ENCODE measurements around the gene KBTBD12.

DNA sequence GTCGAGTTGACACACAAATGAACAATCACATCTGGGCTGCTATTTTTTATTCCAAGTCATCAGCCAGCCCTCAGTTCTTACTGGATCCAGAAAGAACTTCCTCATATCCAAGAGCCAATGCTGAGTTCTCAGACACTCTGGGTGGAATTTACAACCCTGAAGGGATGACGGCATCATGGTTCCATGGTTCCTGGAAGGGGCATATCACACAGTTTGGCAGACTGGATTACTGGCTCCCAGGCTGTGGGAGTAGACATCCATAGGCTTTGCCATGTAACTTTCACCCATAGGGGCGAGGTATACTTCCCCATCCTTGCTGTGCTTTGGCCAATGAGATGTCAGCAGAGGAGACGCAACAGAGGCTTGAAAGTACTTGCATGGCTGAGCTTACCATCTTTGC lies 26.9 kb upstream of the KBTBD12 start:
- TF ChIP-seq, protein P1, sequence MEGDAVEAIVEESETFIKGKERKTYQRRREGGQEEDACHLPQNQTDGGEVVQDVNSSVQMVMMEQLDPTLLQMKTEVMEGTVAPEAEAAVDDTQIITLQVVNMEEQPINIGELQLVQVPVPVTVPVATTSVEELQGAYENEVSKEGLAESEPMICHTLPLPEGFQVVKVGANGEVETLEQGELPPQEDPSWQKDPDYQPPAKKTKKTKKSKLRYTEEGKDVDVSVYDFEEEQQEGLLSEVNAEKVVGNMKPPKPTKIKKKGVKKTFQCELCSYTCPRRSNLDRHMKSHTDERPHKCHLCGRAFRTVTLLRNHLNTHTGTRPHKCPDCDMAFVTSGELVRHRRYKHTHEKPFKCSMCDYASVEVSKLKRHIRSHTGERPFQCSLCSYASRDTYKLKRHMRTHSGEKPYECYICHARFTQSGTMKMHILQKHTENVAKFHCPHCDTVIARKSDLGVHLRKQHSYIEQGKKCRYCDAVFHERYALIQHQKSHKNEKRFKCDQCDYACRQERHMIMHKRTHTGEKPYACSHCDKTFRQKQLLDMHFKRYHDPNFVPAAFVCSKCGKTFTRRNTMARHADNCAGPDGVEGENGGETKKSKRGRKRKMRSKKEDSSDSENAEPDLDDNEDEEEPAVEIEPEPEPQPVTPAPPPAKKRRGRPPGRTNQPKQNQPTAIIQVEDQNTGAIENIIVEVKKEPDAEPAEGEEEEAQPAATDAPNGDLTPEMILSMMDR (IDR thresholded peaks at IDR 0.05; ENCODE audit: borderline replicate concordance, extremely low read depth, low read length, poor library complexity, severe bottlenecking): no peak
- TF ChIP-seq EZH2 (IDR thresholded peaks at IDR 0.05; ENCODE audit: borderline replicate concordance, low read depth, low read length, severe bottlenecking): no peak

All from DND-41 (cell line).